K562 (cell line): Measurements from ENCODE around the gene WDR45B. TPM values are rescaled to one million over a fixed set of nuclear protein-coding genes. Genes with fewer than 3 reads are reported as not detected.

Experiments
- ARID2 ChIP-seq: fragments of 450-650 bp; IDR thresholded peaks from 2 replicates; pipeline ENCODE4 v1.6.1; 2017; ENCODE audit warnings: antibody characterized with exemption, mild to moderate bottlenecking
- CAMTA2 ChIP-seq: fragments of 250-450 bp; sonication (Bioruptor Pico); conservative IDR thresholded peaks from 2 replicates; pipeline ENCODE4 v1.5.1; 2022
- CBFA2T3 ChIP-seq: fragments of 450-650 bp; IDR thresholded peaks from 2 replicates; pipeline ENCODE4 v1.6.1; 2017
- CBX8 ChIP-seq: fragments of 200-600 bp; sonication (generic); IDR thresholded peaks from 2 replicates; pipeline ENCODE4 v1.6.1; 2012; ENCODE audit warnings: borderline replicate concordance, mixed run types, low read depth, mild to moderate bottlenecking, moderate library complexity, mixed read lengths, low read length, control low read depth, inconsistent platforms; ENCODE audit not compliant: poor library complexity, severe bottlenecking; ENCODE audit errors: extremely low read depth
- CC2D1A ChIP-seq: fragments of 450-650 bp; IDR thresholded peaks from 2 replicates; pipeline ENCODE4 v1.6.1; 2017; ENCODE audit warnings: mild to moderate bottlenecking
- CEBPG ChIP-seq, 3 experiments: fragments of 200-800 bp in 1 of 3; sonication (Bioruptor generic) in 1 of 3; sonication (generic) in 1 of 3; formaldehyde crosslinking in 1 of 3; IDR thresholded peaks in 2 of 3; conservative IDR thresholded peaks in 1 of 3; 2 replicates each; pipeline versions ENCODE4 v1.6.1 to v1.8.0; 2016 to 2022; ENCODE audit warnings: missing compliant biosample characterization in 2 of 3, missing genetic modification characterization in 2 of 3, mild to moderate bottlenecking in 1 of 3, missing genetic modification reagents in 1 of 3
- DDX20 ChIP-seq: fragments of 450-650 bp; IDR thresholded peaks from 2 replicates; pipeline ENCODE4 v1.6.1; 2016; ENCODE audit warnings: missing genetic modification characterization, low read depth, mild to moderate bottlenecking, missing compliant biosample characterization, moderate library complexity
- GTF2E2 ChIP-seq: fragments of 200-800 bp; sonication (Bioruptor generic); IDR thresholded peaks from 2 replicates; pipeline ENCODE4 v1.6.1; 2016; ENCODE audit warnings: missing genetic modification characterization, missing compliant biosample characterization
- KAT7 ChIP-seq: sonication (generic); formaldehyde crosslinking; IDR thresholded peaks from 2 replicates; pipeline ENCODE4 v1.8.0; 2022; ENCODE audit warnings: missing genetic modification reagents, mild to moderate bottlenecking, borderline replicate concordance
- KDM5B ChIP-seq: fragments of 200-600 bp; sonication (generic); IDR thresholded peaks from 2 replicates; pipeline ENCODE4 v1.6.1; 2012; ENCODE audit warnings: low read depth, mild to moderate bottlenecking, moderate library complexity, low read length, control low read depth, inconsistent platforms; ENCODE audit not compliant: insufficient replicate concordance
- MYC ChIP-seq, 2 experiments: fragments of 250-450 bp in 1 of 2; sonication (Bioruptor Pico) in 1 of 2; IDR thresholded peaks; 2 replicates each; pipeline versions ENCODE4 v1.5.1 to v1.6.1; 2012 to 2021; ENCODE audit warnings: low read depth in 2 of 2, borderline replicate concordance in 1 of 2, improper control_type of control experiment in 1 of 2, low read length in 1 of 2, mild to moderate bottlenecking in 1 of 2, moderate library complexity in 1 of 2
- NCOR1 ChIP-seq: fragments of 450-650 bp; IDR thresholded peaks from 2 replicates; pipeline ENCODE4 v1.6.1; 2016; ENCODE audit warnings: mild to moderate bottlenecking, moderate library complexity
- PTTG1 ChIP-seq: fragments of 450-650 bp; IDR thresholded peaks from 2 replicates; pipeline ENCODE4 v1.6.1; 2016; ENCODE audit warnings: low read depth, mild to moderate bottlenecking, missing genetic modification characterization, missing compliant biosample characterization
- SMC3 ChIP-seq: conservative IDR thresholded peaks from 2 replicates; pipeline ENCODE4 v1.6.1; 2011; ENCODE audit warnings: low read depth, low read length, improper control_type of control experiment; ENCODE audit not compliant: insufficient read depth
- ZBTB9 ChIP-seq: fragments of 450-650 bp; formaldehyde crosslinking; IDR thresholded peaks from 2 replicates; pipeline ENCODE4 v1.4.0; 2020; ENCODE audit warnings: mild to moderate bottlenecking, moderate library complexity
- ZNF263 ChIP-seq: sonication (generic); formaldehyde crosslinking; IDR thresholded peaks from 2 replicates; pipeline ENCODE4 v1.8.0; 2022; ENCODE audit warnings: mild to moderate bottlenecking, missing genetic modification reagents, borderline replicate concordance
- polyA plus RNA-seq, 8 experiments: library from polyadenylated mRNA; depleted of rRNA in 4 of 8; stranded (reverse) in 5 of 8; unstranded in 3 of 8; fragments of >200 nt; fragmentation: Nextera tagmentation in 2 of 8; fragmentation: Illumina TruSeq in 1 of 8; extraction: Ambion mirVana in 2 of 8; extraction: Trizol in 1 of 8; gene quantifications; 2 replicates each; pipeline versions ENCODE4 v1.2.1 to v1.2.3, GENCODE V29; 2011 to 2014; ENCODE audit warnings: inconsistent platforms in 1 of 8, missing spikeins in 1 of 8
- total RNA-seq, 7 experiments: library from RNA; depleted of rRNA in 6 of 7; stranded (reverse); fragments of >200 nt in 6 of 7; fragmentation: Illumina TruSeq in 2 of 7; extraction: Trizol in 2 of 7; gene quantifications; 2 replicates each; pipeline versions ENCODE4 v1.2.1 to v1.2.3, GENCODE V29; 2011 to 2021; ENCODE audit warnings: low replicate concordance in 1 of 7
- TF ChIP-seq, protein P1 (sequence below): IDR thresholded peaks from 2 replicates; pipeline ENCODE4 v1.6.1; 2011; ENCODE audit warnings: borderline replicate concordance, low read depth, mild to moderate bottlenecking, moderate library complexity, low read length; ENCODE audit not compliant: insufficient read depth, poor library complexity, severe bottlenecking
- TF ChIP-seq, protein P2 (sequence below): sonication (generic); formaldehyde crosslinking; IDR thresholded peaks from 2 replicates; pipeline ENCODE4 v1.8.0; 2022; ENCODE audit warnings: mild to moderate bottlenecking, missing genetic modification reagents
- TF ChIP-seq, protein P3 (sequence below): sonication (generic); formaldehyde crosslinking; IDR thresholded peaks from 2 replicates; pipeline ENCODE4 v1.9.0; 2022; ENCODE audit warnings: mild to moderate bottlenecking, missing genetic modification reagents
- TF ChIP-seq, protein P4 (sequence below): sonication (generic); formaldehyde crosslinking; IDR thresholded peaks from 2 replicates; pipeline ENCODE4 v1.8.0; 2022; ENCODE audit warnings: missing genetic modification reagents, mild to moderate bottlenecking, borderline replicate concordance

WDR45B gene
- total and polyA plus RNA-seq, 9 of the 15 experiments (the other 6 are each of a cell fraction or from before 2014, with no cell fraction given): 0.72 to 74.4 (median 35.9) TPM

DNA sequence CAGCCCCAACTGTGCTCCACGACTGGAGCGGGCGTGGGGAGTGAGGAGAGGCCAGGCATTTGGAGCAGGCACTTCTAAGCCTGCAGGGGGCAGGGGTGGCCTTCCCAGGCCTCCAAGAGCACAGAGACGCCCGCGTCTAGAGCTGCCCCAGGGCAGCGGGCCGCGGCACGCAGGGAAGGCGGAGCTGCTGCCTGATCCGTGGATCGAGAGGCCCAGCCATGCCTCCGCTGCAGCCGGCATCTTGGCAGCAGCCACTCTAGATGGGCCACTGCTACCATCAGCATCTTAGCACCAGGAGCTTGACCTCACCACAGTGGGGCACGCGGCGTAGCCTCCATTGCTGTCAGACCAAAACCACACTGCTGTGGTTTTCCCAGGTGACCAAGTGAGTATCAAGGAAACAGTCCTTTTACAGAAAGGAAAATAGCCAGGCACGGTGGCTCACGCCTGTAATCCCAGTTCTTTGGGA is 20.4 kb upstream of the WDR45B start (continued):
- TF ChIP-seq, protein P1, sequence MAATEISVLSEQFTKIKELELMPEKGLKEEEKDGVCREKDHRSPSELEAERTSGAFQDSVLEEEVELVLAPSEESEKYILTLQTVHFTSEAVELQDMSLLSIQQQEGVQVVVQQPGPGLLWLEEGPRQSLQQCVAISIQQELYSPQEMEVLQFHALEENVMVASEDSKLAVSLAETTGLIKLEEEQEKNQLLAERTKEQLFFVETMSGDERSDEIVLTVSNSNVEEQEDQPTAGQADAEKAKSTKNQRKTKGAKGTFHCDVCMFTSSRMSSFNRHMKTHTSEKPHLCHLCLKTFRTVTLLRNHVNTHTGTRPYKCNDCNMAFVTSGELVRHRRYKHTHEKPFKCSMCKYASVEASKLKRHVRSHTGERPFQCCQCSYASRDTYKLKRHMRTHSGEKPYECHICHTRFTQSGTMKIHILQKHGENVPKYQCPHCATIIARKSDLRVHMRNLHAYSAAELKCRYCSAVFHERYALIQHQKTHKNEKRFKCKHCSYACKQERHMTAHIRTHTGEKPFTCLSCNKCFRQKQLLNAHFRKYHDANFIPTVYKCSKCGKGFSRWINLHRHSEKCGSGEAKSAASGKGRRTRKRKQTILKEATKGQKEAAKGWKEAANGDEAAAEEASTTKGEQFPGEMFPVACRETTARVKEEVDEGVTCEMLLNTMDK: peak; percentile 24
- no peak for TF ChIP-seq MYC (IDR thresholded peaks at IDR 0.05; ENCODE audit: low read depth, low read length)
- no peak for TF ChIP-seq MYC (CRISPR knock-in tag; IDR thresholded peaks at IDR 0.05; ENCODE audit: borderline replicate concordance, low read depth)
- no peak for TF ChIP-seq ARID2
- TF ChIP-seq NCOR1: no peak
- no peak for TF ChIP-seq CEBPG (CRISPR knock-in tag; IDR thresholded peaks at IDR 0.05)
- TF ChIP-seq CEBPG (tag; conservative IDR thresholded peaks at IDR 0.05 in 1 of 2, IDR thresholded peaks at IDR 0.05 in 1 of 2): no peak
- peak; percentile 73 for TF ChIP-seq SMC3
- TF ChIP-seq ZBTB9 (CRISPR knock-in tag): no peak
- no peak for TF ChIP-seq DDX20 (tag)
- TF ChIP-seq KAT7 (CRISPR knock-in tag): no peak
- TF ChIP-seq, protein P2, sequence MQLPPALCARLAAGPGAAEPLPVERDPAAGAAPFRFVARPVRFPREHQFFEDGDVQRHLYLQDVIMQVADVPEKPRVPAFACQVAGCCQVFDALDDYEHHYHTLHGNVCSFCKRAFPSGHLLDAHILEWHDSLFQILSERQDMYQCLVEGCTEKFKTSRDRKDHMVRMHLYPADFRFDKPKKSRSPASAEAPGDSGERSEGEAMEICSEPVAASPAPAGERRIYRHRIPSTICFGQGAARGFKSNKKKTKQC (CRISPR knock-in tag): 0 out of 2 replicates have a peak, but pooled peaks have one; percentile 44
- TF ChIP-seq, protein P3, sequence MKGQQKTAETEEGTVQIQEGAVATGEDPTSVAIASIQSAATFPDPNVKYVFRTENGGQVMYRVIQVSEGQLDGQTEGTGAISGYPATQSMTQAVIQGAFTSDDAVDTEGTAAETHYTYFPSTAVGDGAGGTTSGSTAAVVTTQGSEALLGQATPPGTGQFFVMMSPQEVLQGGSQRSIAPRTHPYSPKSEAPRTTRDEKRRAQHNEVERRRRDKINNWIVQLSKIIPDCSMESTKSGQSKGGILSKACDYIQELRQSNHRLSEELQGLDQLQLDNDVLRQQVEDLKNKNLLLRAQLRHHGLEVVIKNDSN (CRISPR knock-in tag): no peak
- no peak for TF ChIP-seq GTF2E2 (tag)
- TF ChIP-seq CBX8: no peak
- TF ChIP-seq KDM5B: no peak
- no peak for TF ChIP-seq CC2D1A
- TF ChIP-seq PTTG1 (tag): no peak
- peak; percentile 56; the same call in 1 of the 2 replicates for TF ChIP-seq ZNF263
- TF ChIP-seq CBFA2T3: no peak
- TF ChIP-seq CAMTA2 (CRISPR knock-in tag): no peak
- TF ChIP-seq, protein P4, sequence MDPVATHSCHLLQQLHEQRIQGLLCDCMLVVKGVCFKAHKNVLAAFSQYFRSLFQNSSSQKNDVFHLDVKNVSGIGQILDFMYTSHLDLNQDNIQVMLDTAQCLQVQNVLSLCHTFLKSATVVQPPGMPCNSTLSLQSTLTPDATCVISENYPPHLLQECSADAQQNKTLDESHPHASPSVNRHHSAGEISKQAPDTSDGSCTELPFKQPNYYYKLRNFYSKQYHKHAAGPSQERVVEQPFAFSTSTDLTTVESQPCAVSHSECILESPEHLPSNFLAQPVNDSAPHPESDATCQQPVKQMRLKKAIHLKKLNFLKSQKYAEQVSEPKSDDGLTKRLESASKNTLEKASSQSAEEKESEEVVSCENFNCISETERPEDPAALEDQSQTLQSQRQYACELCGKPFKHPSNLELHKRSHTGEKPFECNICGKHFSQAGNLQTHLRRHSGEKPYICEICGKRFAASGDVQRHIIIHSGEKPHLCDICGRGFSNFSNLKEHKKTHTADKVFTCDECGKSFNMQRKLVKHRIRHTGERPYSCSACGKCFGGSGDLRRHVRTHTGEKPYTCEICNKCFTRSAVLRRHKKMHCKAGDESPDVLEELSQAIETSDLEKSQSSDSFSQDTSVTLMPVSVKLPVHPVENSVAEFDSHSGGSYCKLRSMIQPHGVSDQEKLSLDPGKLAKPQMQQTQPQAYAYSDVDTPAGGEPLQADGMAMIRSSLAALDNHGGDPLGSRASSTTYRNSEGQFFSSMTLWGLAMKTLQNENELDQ (CRISPR knock-in tag): no peak
